A673 (cell line): ENCODE measurements around the gene TLE2.

Experiments used
- CTCF ChIP-seq: fragments of 300-800, 200-600 bp; sonication (generic); conservative IDR thresholded peaks from 2 replicates; pipeline ENCODE4 v1.5.1; 2017; ENCODE audit warnings: low read depth, mild to moderate bottlenecking, antibody characterized with exemption, low read length, moderate library complexity, mixed read lengths
- EZH2 ChIP-seq: fragments of 200-600 bp; sonication (generic); IDR thresholded peaks from 2 replicates; pipeline ENCODE4 v1.6.1; 2017; ENCODE audit warnings: borderline replicate concordance, low read depth, mild to moderate bottlenecking, mixed read lengths, antibody characterized with exemption, low read length; ENCODE audit not compliant: poor library complexity, severe bottlenecking

- TF ChIP-seq CTCF (no peak), EZH2 (no peak)
Observed at GRCh38 chr19:3041327-3041726, 12.2 kb upstream of the TLE2 start.
